Mucosa of descending colon (tissue), 3 donors: ENCODE measurements around the gene ZNF764. TPM values are rescaled to one million over a fixed set of nuclear protein-coding genes. Genes with fewer than 3 reads are reported as not detected.

Source experiments
- ATAC-seq: fragments of 200-7000 bp; cut with Tn5 transposase; one replicate; pipeline ENCODE4 v1.9.1; 2020; ENCODE audit warnings: mild to moderate bottlenecking, moderate library complexity
- DNase-seq, 3 donors: peaks; one replicate each; pipeline ENCODE4 v3.0.0-alpha.2; 2020
- H3K36me3 ChIP-seq: fragments of 200-600 bp; one replicate; pipeline ENCODE4 v1.8.0; 2021; ENCODE audit warnings: low read depth, mild to moderate bottlenecking
- H3K4me1 ChIP-seq: fragments of 200-600 bp; one replicate; pipeline ENCODE4 v1.8.0; 2021; ENCODE audit warnings: low read depth, mild to moderate bottlenecking
- H3K4me3 ChIP-seq: fragments of 200-600 bp; one replicate; pipeline ENCODE4 v1.8.0; 2021; ENCODE audit warnings: mild to moderate bottlenecking
- H3K9me3 ChIP-seq: fragments of 200-600 bp; one replicate; pipeline ENCODE4 v1.8.0; 2021; ENCODE audit warnings: mild to moderate bottlenecking
- intact Hi-C, 2 donors: fragments of 100-400 bp; cut with DNase I in 1 of 2; cut with micrococcal nuclease in 1 of 2; formaldehyde crosslinking; loops; one replicate each; pipeline versions ENCODE4 v1.11.0 to v1.11.1; 2022; cut with DNase I, micrococcal nuclease
- total RNA-seq, 3 donors: library from RNA; stranded (reverse); fragmentation: NEBNext Ultra II Directional in 2 of 3; extraction: Animal tissue kit (Norgen Biotek cat#: 25700) in 2 of 3; gene quantifications; one replicate each; pipeline versions ENCODE4 v1.2.1 to v1.2.4, GENCODE V29; 2021 to 2023
- TF ChIP-seq, protein P1 (sequence below): fragments of 200-600 bp; IDR thresholded peaks from one replicate; pipeline ENCODE4 v1.8.0; 2022; ENCODE audit warnings: antibody characterized with exemption, mild to moderate bottlenecking
- donor health status: DM: no; HTN: no; CAD: no; lungs with moderate emphysema.
- donor health status: DM: no; HTN: no; CAD: no.
- donor health status: DM: no; HTN: yes; CAD: no.

The ZNF764 gene
- total RNA-seq, 3 donors from 2014 or later, result 11.2 to 20.2 (median 12.7) TPM

DNA sequence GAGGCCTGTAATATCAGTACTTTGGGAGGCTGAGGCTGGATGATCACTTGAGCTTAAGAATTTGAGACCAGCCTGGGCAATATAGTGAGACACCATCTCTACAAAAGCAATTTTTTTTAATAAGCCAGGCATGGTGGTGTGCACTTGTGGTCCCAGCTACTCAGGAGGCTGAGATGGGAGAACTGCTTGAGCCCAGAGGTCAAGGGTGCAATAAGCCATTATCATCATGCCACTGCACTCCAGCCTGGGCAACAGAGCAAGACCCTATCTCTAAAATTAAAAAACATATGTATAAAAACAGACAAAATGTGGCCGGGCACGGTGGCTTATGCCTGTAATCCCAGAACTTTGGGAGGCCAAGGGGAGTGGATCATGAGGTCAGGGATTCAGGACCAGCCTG, 30.5 kb upstream of the ZNF764 start:
- Histone ChIP-seq H3K36me3 (no peaks in the 10 kb centered on the region), H3K4me3 (no peak overlapping the region), H3K9me3 (no peaks in the 10 kb centered on the region), H3K4me1 (peaks cover 15% of the 10 kb centered on the region)
- no peak for ATAC-seq
- peak in 1 of 3 donors; percentile 11 for DNase-seq
- intact Hi-C loops, result no loop called here
- TF ChIP-seq, protein P1, sequence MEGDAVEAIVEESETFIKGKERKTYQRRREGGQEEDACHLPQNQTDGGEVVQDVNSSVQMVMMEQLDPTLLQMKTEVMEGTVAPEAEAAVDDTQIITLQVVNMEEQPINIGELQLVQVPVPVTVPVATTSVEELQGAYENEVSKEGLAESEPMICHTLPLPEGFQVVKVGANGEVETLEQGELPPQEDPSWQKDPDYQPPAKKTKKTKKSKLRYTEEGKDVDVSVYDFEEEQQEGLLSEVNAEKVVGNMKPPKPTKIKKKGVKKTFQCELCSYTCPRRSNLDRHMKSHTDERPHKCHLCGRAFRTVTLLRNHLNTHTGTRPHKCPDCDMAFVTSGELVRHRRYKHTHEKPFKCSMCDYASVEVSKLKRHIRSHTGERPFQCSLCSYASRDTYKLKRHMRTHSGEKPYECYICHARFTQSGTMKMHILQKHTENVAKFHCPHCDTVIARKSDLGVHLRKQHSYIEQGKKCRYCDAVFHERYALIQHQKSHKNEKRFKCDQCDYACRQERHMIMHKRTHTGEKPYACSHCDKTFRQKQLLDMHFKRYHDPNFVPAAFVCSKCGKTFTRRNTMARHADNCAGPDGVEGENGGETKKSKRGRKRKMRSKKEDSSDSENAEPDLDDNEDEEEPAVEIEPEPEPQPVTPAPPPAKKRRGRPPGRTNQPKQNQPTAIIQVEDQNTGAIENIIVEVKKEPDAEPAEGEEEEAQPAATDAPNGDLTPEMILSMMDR, result no peak

DNA sequence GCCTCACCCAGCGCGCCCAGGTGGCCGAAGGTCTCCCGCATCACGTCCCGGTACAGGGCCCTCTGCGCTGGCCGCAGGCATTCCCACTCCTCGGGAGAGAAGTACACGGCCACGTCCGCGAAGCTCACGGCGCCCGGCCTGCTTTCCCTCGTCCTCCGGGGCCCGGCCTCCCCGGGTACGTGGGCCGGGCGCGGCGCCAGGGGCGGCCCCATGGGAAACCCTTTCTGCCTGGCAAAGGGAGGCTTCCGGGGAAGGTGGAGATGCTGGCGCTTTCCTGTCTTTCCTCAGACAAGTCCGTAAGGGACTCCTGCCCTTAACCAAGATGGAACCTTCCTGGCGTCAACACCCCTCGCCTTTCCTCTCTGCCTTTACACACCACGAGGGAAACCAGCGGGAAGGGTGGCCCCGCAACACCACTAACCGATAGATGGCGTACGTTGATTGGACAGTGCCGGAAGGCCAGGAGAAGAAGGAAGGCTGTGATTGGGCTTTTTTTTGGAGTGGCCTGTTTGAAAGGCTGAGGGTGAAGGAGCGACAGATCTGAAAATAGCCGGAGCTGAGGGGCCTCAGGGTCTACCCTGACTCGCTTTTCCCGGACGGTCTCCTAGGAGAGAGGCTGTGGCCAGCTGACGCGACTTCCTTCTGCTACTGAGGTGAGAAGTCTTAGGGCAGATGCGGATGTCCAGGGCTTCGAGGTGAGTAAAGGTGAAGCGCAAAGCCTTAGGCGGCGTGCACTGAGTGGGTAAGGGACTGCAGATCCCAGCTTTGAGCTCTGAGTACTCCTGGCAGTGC, 27.4 kb upstream of the ZNF764 start, which contains the start of gene ZNF785:
ZNF785 (minus strand) TSS at position 298 of the 792 bp plus-strand sequence; CDS start at position 212, 86 bp downstream.
- H3K4me3 ChIP-seq, result peak within 1 kb of the TSS; percentile 51
- intact Hi-C loops, result no loop called here
- H3K36me3 ChIP-seq, result no peaks in the 10 kb centered on the region
- TF ChIP-seq, protein P1, result peak; percentile 10
- ATAC-seq (peak; percentile 98), DNase-seq (peak; percentile 92 to 97 (median 96))
- peaks cover 12% of the 10 kb centered on the region for H3K4me1 ChIP-seq
- no peaks in the 10 kb centered on the region for H3K9me3 ChIP-seq

DNA sequence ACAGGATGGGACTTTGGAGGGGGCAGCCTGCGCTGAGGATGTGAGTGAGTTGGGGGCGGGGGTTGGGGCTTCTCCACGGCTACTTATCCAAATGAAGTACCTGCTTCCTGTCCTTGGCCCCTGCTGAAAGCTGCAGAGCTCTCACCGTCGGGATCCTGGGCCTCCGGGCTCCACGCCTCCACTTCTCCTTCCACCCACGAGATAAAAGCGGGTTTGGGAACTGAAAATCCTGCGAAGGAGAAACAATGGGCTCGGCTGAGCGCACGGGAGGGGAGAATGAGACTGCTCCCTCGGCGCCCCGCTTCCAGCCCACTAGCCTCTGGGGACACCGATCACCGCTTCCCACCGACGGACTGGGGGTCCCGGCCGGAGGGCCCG, 26.8 kb upstream of the ZNF764 start:
- Histone ChIP-seq H3K4me3 (peak overlapping the region; percentile 51), H3K36me3 (no peaks in the 10 kb centered on the region), H3K9me3 (no peaks in the 10 kb centered on the region), H3K4me1 (peaks cover 10% of the 10 kb centered on the region)
- TF ChIP-seq, protein P1, result no peak
- ATAC-seq (no peak), DNase-seq (peak in 2 of 3 donors; percentile 37 to 57)
- intact Hi-C loops, result no loop called here

DNA sequence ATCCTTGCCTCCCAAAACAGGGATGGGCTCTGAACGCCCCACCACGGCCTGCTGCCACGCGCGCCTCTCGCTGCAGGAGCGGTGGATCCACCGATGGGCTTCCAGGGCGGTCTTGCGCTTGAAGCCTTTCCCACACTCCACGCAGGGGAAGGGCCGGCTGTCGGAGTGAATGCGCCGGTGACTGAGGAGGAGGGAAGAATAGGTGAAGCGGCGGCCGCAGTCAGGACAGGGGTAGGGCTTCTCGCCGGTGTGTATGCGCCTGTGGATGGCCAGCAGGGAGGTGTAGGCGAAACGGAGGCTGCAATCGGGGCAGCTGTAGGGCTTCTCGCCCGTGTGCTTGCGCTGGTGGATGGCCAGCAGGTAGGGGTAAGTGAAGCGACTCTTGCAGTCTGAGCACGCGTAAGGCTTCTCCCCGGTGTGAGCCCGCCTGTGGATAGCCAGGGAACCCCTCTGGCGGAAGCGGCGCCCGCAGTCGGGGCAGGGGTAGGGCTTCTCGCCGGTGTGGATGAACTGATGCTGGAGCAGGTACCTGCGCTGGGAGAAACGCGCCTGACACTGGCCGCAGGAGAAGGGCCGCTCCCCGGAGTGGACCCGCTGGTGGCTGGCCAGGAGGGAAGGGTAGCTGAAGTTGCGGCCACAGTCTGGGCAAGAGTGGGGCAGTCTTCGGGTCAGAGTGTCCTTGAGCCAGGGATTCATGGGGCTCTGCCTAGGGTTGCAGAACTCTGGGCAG, 24.6 kb upstream of the ZNF764 start:
- DNase-seq (peak in 2 of 3 donors; percentile 31 to 50), ATAC-seq (no peak)
- TF ChIP-seq, protein P1, result no peak
- Histone ChIP-seq H3K36me3 (peaks cover 5% of the 10 kb centered on the region), H3K4me1 (peaks cover 10% of the 10 kb centered on the region), H3K9me3 (no peaks in the 10 kb centered on the region), H3K4me3 (no peak overlapping the region)
- intact Hi-C loops, result no loop called here

DNA sequence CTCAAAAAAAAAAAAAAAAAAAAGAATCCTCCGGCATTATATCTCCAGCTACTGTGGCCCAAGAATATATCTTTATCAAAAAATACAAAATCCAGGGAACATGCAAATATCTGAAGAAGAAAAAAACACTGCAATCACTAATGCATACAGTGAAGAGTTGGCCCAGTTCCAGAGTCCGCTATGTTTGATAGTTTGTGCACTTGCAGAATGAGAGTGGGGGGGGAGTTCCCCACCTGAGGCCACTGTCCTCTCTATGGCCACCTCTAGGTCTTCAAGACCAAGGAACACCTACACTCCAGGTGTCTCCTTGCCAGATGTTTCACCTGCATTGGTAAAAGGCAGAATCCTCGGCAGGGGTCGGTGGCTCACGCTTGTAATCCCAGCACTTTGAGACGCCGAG, 23.3 kb upstream of the ZNF764 start:
- DNase-seq (peak in 2 of 3 donors; percentile 16 to 26), ATAC-seq (no peak)
- H3K36me3 ChIP-seq, result peaks cover 5% of the 10 kb centered on the region
- intact Hi-C loops, result no loop called here
- H3K9me3 ChIP-seq, result no peaks in the 10 kb centered on the region
- H3K4me3 ChIP-seq, result no peak overlapping the region
- TF ChIP-seq, protein P1, result no peak
- H3K4me1 ChIP-seq, result peaks cover 10% of the 10 kb centered on the region
